CD4-positive, alpha-beta T cell (primary cell): ENCODE results near the gene FXR1. TPM values are rescaled to one million over a fixed set of nuclear protein-coding genes. Genes with fewer than 3 reads are reported as not detected.

Experiments used
- ATAC-seq: fragments of 200-7000 bp; cut with Tn5 transposase; one replicate; pipeline ENCODE4 v1.10.0; 2022; ENCODE audit warnings: mild to moderate bottlenecking; ENCODE audit not compliant: poor library complexity
- CTCF ChIA-PET: fragments of 350-600 bp; sonication (Branson Sonifier 250); formaldehyde crosslinking; loops from one replicate; lab custom pipeline; 2021; ENCODE audit warnings: antibody characterized with exemption, inconsistent platforms; lab: Charles Lee
- POLR2A ChIA-PET: fragments of 350-600 bp; sonication (Branson Sonifier 250); formaldehyde crosslinking; loops from one replicate; lab custom pipeline; 2021; ENCODE audit warnings: antibody characterized with exemption, inconsistent platforms; lab: Charles Lee
- DNase-seq, 14 experiments: peaks; one replicate each; pipeline ENCODE4 v3.0.0-alpha.2; 2013 to 2020; ENCODE audit warnings: mixed read lengths in 2 of 14
- H3K27ac ChIP-seq, 2 donors: one replicate each; pipeline versions ENCODE4 v1.5.1 to v1.7.0; 2013; ENCODE audit warnings: low read length in 2 of 2, low read depth in 1 of 2, mild to moderate bottlenecking in 1 of 2
- H3K27me3 ChIP-seq, 2 experiments: 1 replicate in 1 of 2; 2 replicates in 1 of 2; pipeline versions ENCODE4 v1.6.1 to v1.7.0; 2013; ENCODE audit warnings: low read length in 2 of 2, control low read depth in 1 of 2, mild to moderate bottlenecking in 1 of 2, moderate library complexity in 1 of 2; ENCODE audit not compliant: insufficient read depth in 2 of 2, control insufficient read depth in 1 of 2
- H3K36me3 ChIP-seq: one replicate; pipeline ENCODE4 v1.6.1; 2013; ENCODE audit warnings: low read length, control low read depth; ENCODE audit not compliant: insufficient read depth
- H3K4me1 ChIP-seq: one replicate; pipeline ENCODE4 v1.6.1; 2013; ENCODE audit warnings: low read length, control low read depth; ENCODE audit not compliant: insufficient read depth
- H3K4me3 ChIP-seq: one replicate; pipeline ENCODE4 v1.5.1; 2013; ENCODE audit warnings: mild to moderate bottlenecking, low read length, moderate library complexity
- H3K9me3 ChIP-seq, 2 experiments: 1 replicate in 1 of 2; 2 replicates in 1 of 2; pipeline versions ENCODE4 v1.6.1 to v1.7.0; 2013; ENCODE audit warnings: low read length in 2 of 2, mild to moderate bottlenecking in 2 of 2, control low read depth in 1 of 2, moderate library complexity in 1 of 2; ENCODE audit not compliant: control insufficient read depth in 1 of 2, insufficient read depth in 1 of 2
- H3K27ac Mint-ChIP-seq: one replicate; pipeline ENCODE4 v1.8.0; 2020; ENCODE audit warnings: mixed read lengths
- H3K27me3 Mint-ChIP-seq: one replicate; pipeline ENCODE4 v1.8.0; 2021; ENCODE audit warnings: mixed read lengths
- H3K36me3 Mint-ChIP-seq: one replicate; pipeline ENCODE4 v1.8.0; 2021; ENCODE audit warnings: low read depth, mixed read lengths
- H3K4me1 Mint-ChIP-seq: one replicate; pipeline ENCODE4 v1.8.0; 2021; ENCODE audit warnings: low read depth, mixed read lengths
- H3K4me3 Mint-ChIP-seq: one replicate; pipeline ENCODE4 v1.8.0; 2020; ENCODE audit warnings: mild to moderate bottlenecking, mixed read lengths
- H3K9me3 Mint-ChIP-seq: one replicate; pipeline ENCODE4 v1.8.0; 2020; ENCODE audit warnings: mixed read lengths
- CTCF ChIP-seq: fragments of 200-600 bp; IDR thresholded peaks from one replicate; pipeline ENCODE4 v1.8.0; 2022; ENCODE audit warnings: antibody characterized with exemption, mild to moderate bottlenecking
- intact Hi-C, 2 experiments: fragments of 100-400 bp; cut with DNase I in 1 of 2; cut with micrococcal nuclease in 1 of 2; formaldehyde crosslinking; loops; one replicate each; pipeline versions ENCODE4 v1.15.1 to v1.9.0; 2023 to 2025; cut with DNase I, micrococcal nuclease
- total RNA-seq, 174 experiments: library from RNA in 2 of 174; stranded (reverse) in 2 of 174; gene quantifications; one replicate each; pipeline ENCODE4 v1.2.3 and lab custom pipeline; 2021 to 2026

Gene FXR1
- total RNA-seq, 2 experiments from 2014 or later, result 172 to 174 TPM

- Histone ChIP-seq H3K36me3 (no peaks in the 10 kb centered on the region), H3K9me3 (no peaks in the 10 kb centered on the region), H3K27me3 (peaks cover 7 to 10% of the 10 kb centered on the region in 2 experiments), H3K27ac (no peak overlapping the region), H3K4me1 (peaks cover 2% of the 10 kb centered on the region), H3K4me3 (no peak overlapping the region)
- Mint-ChIP-seq H3K36me3 (no peaks in the 10 kb centered on the region), H3K4me1 (peaks cover 3% of the 10 kb centered on the region), H3K4me3 (no peak overlapping the region), H3K9me3 (no peaks in the 10 kb centered on the region), H3K27me3 (peaks cover 51% of the 10 kb centered on the region), H3K27ac (no peak overlapping the region)
- ATAC-seq (no peak), DNase-seq (no peak)
- no peak for TF ChIP-seq CTCF
- intact Hi-C loops, result no loop called here
- CTCF ChIA-PET, result no interaction called here
- POLR2A ChIA-PET, result no interaction called here
Measured at GRCh38 chr3:180875124-180875698, 37.3 kb upstream of the FXR1 start.

- CTCF ChIA-PET, result no interaction called here
Measured at GRCh38 chr3:180881065-180881801, 31.2 kb upstream of the FXR1 start.

GRCh38 chr3:180882115-180882514, 30.4 kb upstream of the FXR1 start:
- no peaks in the 10 kb centered on the region for H3K4me1 ChIP-seq
- ChIA-PET CTCF (no interaction called here), POLR2A (no interaction called here)
- ATAC-seq (no peak), DNase-seq (no peak)
- TF ChIP-seq CTCF, result no peak
- no peaks in the 10 kb centered on the region for H3K9me3 ChIP-seq
- H3K27me3 Mint-ChIP-seq, result peaks cover 46% of the 10 kb centered on the region
- H3K27ac ChIP-seq, result no peak overlapping the region
- peaks cover 2% of the 10 kb centered on the region for H3K9me3 Mint-ChIP-seq
- H3K36me3 Mint-ChIP-seq, result no peaks in the 10 kb centered on the region
- H3K4me1 Mint-ChIP-seq, result no peaks in the 10 kb centered on the region
- no peak overlapping the region for H3K4me3 Mint-ChIP-seq
- H3K27me3 ChIP-seq, result no peaks in the 10 kb centered on the region
- intact Hi-C loops, result no loop called here
- no peaks in the 10 kb centered on the region for H3K36me3 ChIP-seq
- no peak overlapping the region for H3K4me3 ChIP-seq
- H3K27ac Mint-ChIP-seq, result no peak overlapping the region

More at GRCh38 chr3:180881065-180881801, 31.2 kb upstream of the FXR1 start:
- H3K4me3 Mint-ChIP-seq, result no peak overlapping the region
- H3K9me3 Mint-ChIP-seq, result no peaks in the 10 kb centered on the region
- ATAC-seq (no peak), DNase-seq (no peak)
- H3K4me3 ChIP-seq, result no peak overlapping the region
- H3K4me1 Mint-ChIP-seq, result no peaks in the 10 kb centered on the region
- H3K27me3 Mint-ChIP-seq, result peaks cover 49% of the 10 kb centered on the region
- no peaks in the 10 kb centered on the region for H3K9me3 ChIP-seq
- no peaks in the 10 kb centered on the region for H3K27me3 ChIP-seq
- POLR2A ChIA-PET, result no interaction called here
- H3K27ac ChIP-seq, result no peak overlapping the region
- no peak for TF ChIP-seq CTCF
- no peaks in the 10 kb centered on the region for H3K4me1 ChIP-seq
- no peak overlapping the region for H3K27ac Mint-ChIP-seq
- H3K36me3 ChIP-seq, result no peaks in the 10 kb centered on the region
- intact Hi-C loops, result no loop called here
- no peaks in the 10 kb centered on the region for H3K36me3 Mint-ChIP-seq
